RCC 7860 (cell line): ENCODE measurements around the gene SLC23A2.
A peak's percentile ranks its signal among the peaks of the same experiment; 100 is the strongest.

Experiments used
- DNase-seq: peaks from one replicate; pipeline ENCODE4 v3.0.0-alpha.2; 2015; ENCODE audit warnings: low spot score
- FAIRE-seq: peaks from 2 replicates; lab custom pipeline; 2012; peaks lifted over from hg19 to GRCh38; lab: Jason Lieb, UNC

SLC23A2 gene

GRCh38 chr20:4905613-4906012, 95.7 kb downstream of the SLC23A2 start:
- FAIRE-seq = no peak
- DNase-seq = no peak

- FAIRE-seq (no peak), DNase-seq (no peak)
These were observed 96.1 kb downstream of the SLC23A2 start for GRCh38 chr20:4905195-4905594.

DNA sequence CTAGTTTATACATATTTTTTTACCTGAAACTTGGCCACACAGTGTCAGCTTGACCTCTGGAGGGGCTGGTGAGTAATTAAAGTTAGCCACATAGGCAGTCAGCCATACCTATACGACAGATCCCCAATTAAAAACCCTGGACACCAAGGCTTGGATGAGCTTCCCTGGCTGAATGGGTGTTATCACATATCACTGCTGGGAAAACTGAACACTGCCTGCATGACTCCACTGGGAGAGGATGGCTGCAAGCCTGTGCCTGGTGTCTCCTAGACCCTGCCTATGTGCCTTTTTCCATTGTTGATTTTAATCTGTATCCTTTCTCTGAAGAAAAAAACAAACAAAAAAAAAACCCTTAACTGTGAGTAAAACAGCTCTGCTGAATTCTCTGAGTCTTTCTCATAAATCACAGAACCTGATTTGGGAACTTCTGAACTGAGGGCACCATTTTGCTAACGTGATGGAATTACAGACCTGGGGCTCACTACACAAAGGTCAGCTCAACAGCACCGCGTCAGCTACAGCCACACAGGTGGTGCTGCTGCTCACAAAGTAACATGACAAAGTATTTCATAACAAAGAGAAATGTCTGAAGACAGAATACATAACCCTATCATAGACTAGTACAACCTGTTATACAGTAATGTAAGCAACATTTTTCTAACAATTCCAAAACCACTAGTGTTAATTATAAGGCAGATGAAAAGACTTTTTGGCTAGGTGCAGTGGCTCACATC, 97.0 kb downstream of the SLC23A2 start:
- no peak for FAIRE-seq

DNA sequence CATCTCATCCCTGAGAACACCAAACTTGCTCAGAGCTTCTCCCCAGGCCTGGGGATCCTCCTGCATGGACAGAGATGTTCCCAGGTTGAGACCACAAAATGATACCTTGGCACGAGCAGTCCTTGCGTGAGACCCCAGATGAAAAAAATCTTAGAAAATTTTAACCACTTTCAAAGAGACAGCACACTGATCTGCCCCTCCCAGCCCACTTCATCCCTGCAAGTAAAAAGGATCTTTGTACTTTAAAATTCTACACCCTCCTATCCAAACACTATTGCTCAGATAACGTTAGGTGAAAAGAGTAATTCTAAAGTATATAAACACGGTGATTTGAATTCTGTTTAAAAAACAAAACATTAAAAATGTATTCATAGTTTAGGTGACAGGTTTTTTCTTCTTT, 98.5 kb downstream of the SLC23A2 start:
- DNase-seq (no peak), FAIRE-seq (no peak)

More for the DNA sequence above, 97.0 kb downstream of the SLC23A2 start:
- no peak for DNase-seq

DNA sequence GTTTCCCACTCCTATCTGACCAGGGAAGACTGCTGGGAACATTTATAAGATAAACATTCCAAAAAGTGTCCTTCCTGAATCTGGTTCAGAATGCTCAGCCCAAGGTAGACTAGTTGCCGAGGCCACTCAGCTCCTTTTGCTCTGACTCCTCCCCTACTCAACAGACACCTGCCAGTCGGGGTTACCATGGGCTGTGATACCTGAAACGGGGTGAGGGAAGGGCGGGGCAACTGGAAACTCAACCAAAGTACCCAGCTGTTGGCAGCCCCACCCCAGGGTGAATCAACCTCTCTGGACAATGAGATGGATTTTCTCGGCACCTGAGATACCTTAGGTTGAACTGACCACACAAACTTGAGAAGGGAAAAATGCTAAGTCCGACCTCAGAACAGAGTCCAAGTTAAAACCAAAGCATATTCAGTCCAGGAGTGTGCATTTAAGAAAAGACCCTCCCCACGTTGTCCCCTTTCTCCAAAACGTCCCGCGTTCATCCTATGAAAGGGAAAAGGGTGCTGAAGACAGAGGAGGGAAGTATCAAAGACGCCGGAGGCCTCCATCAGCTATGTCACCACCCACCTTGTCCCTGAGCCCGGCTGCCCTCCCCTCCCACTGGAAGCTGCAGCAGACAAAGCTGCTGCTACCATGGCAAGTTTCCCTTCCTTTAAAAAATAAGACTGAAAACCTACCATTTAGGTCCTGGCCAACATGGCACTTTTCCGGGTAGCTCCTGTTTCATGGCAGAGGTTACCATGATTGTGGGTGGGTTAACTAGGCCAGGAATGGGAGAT, 100.1 kb downstream of the SLC23A2 start:
- no peak for DNase-seq
- no peak for FAIRE-seq

GRCh38 chr20:4898282-4899244, 102.7 kb downstream of the SLC23A2 start:
- peak; percentile 58 for DNase-seq
- peak; percentile 71 for FAIRE-seq

- DNase-seq (no peak), FAIRE-seq (no peak)
These were observed 103.7 kb downstream of the SLC23A2 start for GRCh38 chr20:4897600-4897999.

DNA sequence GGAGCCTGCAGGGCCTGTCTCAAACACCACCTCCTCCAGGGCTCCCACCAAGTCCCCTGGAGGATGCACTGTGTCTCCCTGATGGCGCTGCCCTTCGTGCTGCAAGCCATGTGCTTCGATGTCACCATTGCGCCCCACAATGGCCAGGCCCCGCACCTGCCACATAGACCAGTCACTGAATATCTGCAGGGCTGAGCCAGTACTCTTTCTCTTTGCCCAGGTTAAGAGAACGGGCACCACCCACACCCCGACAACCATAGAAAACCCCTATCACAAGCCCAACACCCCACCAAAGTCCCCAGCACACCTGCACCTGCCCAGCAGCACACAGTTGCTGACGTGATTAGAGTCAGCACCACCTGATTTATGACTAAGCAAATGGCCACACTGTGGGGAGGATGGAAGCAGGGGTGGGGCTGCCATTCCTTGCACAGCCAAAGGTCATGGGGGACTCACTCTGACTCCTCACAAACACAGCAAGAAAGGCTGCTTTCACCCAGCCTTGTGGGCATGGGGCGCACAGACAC, 104.3 kb downstream of the SLC23A2 start:
- DNase-seq (no peak), FAIRE-seq (no peak)

GRCh38 chr20:4896119-4896702, 105.1 kb downstream of the SLC23A2 start:
- DNase-seq = no peak
- FAIRE-seq = no peak

GRCh38 chr20:4894981-4895381, 106.3 kb downstream of the SLC23A2 start:
- no peak for FAIRE-seq

DNA sequence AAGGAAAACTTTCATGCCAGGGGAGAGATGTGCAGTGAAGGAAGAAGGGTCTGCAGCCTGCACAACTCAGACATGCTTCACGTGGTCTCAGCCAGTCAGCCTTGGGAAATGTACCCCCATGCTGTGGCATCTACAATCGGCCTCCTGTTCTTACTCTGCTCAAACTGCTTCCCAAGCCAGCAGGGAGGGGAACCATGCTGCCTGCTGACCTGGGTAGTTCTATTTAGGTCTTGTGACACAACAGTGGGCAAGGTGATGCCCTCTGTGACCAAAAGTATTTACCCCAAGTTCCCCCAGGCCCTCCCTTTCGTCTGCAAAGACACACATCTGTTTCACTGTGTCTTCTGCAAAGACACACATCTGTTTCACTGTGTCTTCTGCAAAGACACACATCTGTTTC, 106.9 kb downstream of the SLC23A2 start:
- DNase-seq (no peak), FAIRE-seq (no peak)

More at GRCh38 chr20:4894981-4895381, 106.3 kb downstream of the SLC23A2 start:
- DNase-seq = no peak

GRCh38 chr20:4893709-4894108, 107.6 kb downstream of the SLC23A2 start:
- FAIRE-seq (no peak), DNase-seq (no peak)

- FAIRE-seq = no peak
These were observed 109.3 kb downstream of the SLC23A2 start for GRCh38 chr20:4891997-4892396.

GRCh38 chr20:4891190-4891763, 110.0 kb downstream of the SLC23A2 start:
- FAIRE-seq = no peak
- DNase-seq = no peak

More at GRCh38 chr20:4891997-4892396, 109.3 kb downstream of the SLC23A2 start:
- no peak for DNase-seq

DNA sequence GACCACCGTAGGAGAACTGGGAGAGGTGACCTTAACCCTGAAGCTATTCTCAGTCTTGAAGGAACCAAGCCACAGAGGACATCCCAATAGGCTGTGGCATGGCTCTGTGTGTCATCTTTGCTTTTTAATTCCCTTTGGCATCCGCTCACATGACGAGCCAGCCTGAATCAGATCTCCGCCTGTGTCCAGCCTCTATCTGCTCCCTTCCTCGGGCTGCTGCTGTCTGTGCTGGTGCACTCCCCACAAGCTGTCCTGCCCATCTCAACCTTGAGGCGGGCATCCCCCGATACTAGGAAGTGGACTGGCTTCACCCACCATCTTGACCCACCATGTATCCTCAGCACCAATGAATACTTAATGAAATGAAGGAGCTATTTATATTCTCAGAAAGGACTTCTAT, 111.9 kb downstream of the SLC23A2 start:
- FAIRE-seq (no peak), DNase-seq (no peak)

DNA sequence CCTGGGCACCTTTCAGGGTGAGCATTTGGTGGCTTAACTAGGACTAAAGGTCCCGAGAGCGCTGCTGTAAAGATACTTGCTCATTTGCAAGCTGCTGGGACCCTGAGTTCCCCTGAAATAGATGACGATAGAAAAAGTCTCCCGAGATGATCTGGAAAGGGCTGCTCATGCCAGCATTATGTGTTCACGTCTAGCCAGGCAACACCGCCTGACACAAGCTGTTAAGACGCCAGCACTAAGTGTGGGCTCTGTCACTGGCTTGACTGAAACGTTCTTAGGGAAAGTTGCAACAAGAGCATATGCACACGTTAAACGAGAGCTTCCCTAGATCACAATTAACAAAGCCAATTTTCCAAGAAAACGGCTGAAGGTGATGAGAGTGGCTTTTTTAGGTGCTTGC, 113.7 kb downstream of the SLC23A2 start:
- DNase-seq = no peak
- no peak for FAIRE-seq

- DNase-seq (no peak), FAIRE-seq (no peak)
These were observed 114.4 kb downstream of the SLC23A2 start for GRCh38 chr20:4886771-4887527.

DNA sequence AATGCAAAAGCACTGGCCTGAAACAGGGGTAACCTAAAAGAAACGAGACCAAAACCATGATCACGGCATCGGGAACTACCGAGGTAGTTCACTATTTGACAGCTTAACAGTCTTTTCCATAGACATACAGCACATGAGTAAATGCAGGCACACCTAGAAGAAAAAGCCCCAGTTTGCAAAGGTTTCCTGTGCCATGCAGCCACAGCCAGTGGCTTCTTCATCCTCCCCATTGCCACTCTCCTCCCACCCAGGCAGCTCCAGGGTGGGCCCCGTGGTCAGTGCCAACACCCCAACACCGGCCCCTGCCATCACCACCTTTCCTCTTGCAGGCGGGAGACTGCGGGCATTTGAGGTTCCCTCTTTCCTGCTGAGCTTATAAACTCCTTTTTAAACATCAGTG, 115.4 kb downstream of the SLC23A2 start:
- FAIRE-seq = no peak

DNA sequence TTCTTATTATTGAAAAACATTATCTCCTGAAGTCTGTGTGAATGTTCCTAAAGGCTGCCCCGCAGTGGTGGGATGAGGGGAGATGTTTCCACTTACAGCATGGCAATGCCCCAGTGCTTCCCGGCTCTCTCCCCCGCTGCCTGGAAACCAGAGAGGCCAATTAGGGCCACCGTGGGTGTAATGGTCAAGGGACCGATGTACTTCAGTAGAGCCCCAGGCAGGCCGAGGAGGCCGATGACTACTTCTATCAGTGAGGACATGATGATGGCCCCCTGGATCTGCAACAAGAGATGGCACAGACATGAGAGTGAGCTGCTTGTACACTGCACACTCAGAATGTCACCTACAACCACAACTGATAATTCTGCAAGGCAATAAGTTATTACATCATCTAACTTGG, 117.8 kb downstream of the SLC23A2 start:
- DNase-seq (no peak), FAIRE-seq (no peak)

More for the DNA sequence above, 115.4 kb downstream of the SLC23A2 start:
- DNase-seq = no peak
